Sigmoid colon (tissue), 7 donors: ENCODE data around the gene TRIM74. TPM values are rescaled to one million over a fixed set of nuclear protein-coding genes. Genes with fewer than 3 reads are reported as not detected.
"Not testable (repeated sequence)": the region's sequence is repeated elsewhere in the genome, so short reads cannot be mapped to it uniquely, and the experiment has no call there.

ENCODE experiments used
- DNase-seq: peaks from one replicate; pipeline ENCODE4 v3.0.0-alpha.2; 2019
- H3K27ac ChIP-seq, 4 donors: fragments of 200-600 bp; sonication (generic); one replicate each; pipeline ENCODE4 v1.5.1; 2016 to 2019; ENCODE audit warnings: mild to moderate bottlenecking in 1 of 4
- H3K27me3 ChIP-seq, 3 donors: fragments of 200-600 bp; sonication (generic); one replicate each; pipeline ENCODE4 v1.5.1; 2019; ENCODE audit warnings: mild to moderate bottlenecking in 1 of 3
- H3K36me3 ChIP-seq, 4 donors: fragments of 200-600 bp; sonication (generic); one replicate each; pipeline ENCODE4 v1.5.1; 2016 to 2019
- H3K4me1 ChIP-seq, 4 donors: fragments of 200-600 bp; sonication (generic); one replicate each; pipeline ENCODE4 v1.5.1; 2017 to 2019
- H3K4me3 ChIP-seq, 4 donors: fragments of 200-600 bp; sonication (generic); one replicate each; pipeline ENCODE4 v1.5.1; 2017 to 2019; ENCODE audit warnings: mild to moderate bottlenecking in 2 of 4, moderate library complexity in 1 of 4
- H3K9me3 ChIP-seq, 4 donors: fragments of 200-600 bp in 3 of 4; sonication (generic) in 3 of 4; one replicate each; pipeline versions ENCODE4 v1.5.1 to v1.6.1; 2013 to 2019
- CTCF ChIP-seq, 4 experiments: fragments of 450-650 bp in 3 of 4; fragments of 200-600 bp in 1 of 4; IDR thresholded peaks; one replicate each; pipeline ENCODE4 v1.5.1; 2016 to 2019; ENCODE audit warnings: antibody characterized with exemption in 4 of 4, mild to moderate bottlenecking in 3 of 4, moderate library complexity in 2 of 4
- WGBS, 2 donors: extraction: QIAGEN DNeasy Blood & Tissue Kit; methylation state at CpG; one replicate each; pipeline ENCODE4 v1.1.7; 2013; 5-methylcytosine and 5-hydroxymethylcytosine counted together
- intact Hi-C: fragments of 100-400 bp; cut with DNase I; formaldehyde crosslinking; loops from one replicate; pipeline ENCODE4 v1.15.1; 2023
- polyA plus RNA-seq, 3 donors: library from polyadenylated mRNA; stranded (reverse); fragments of 200-250 nt; gene quantifications; one replicate each; pipeline ENCODE4 v1.2.3, GENCODE V29; 2013
- total RNA-seq, 4 donors: library from RNA; depleted of rRNA; stranded (reverse); fragments of >200 nt; gene quantifications; one replicate each; pipeline ENCODE4 v1.1.0, GENCODE V29; 2016
- donor health status: healthy with polysubstance abuse.
- donor health status: Bipolar disorder and iron deficiency.
- donor health status: healthy.

TRIM74 gene
- total and polyA plus RNA-seq, 7 donors, result 0.38 TPM; not detected in 6

GRCh38 chr7:72949686-72950085, 19.6 kb downstream of the TRIM74 start:
- H3K27me3 ChIP-seq, DNase-seq, H3K4me3 ChIP-seq, intact Hi-C loops, H3K4me1 ChIP-seq, H3K27ac ChIP-seq, H3K9me3 ChIP-seq: not testable (repeated sequence)
- H3K36me3 ChIP-seq, result peaks cover 0 to 24% (median 0%) of the 10 kb centered on the region in 4 donors
- WGBS, 2 donors, result 86 to 94% methylated on average over 4 of the region's 6 CpGs

GRCh38 chr7:72949276-72949675, 20.0 kb downstream of the TRIM74 start:
- H3K27ac ChIP-seq, intact Hi-C loops: not testable (repeated sequence)
- 88 to 91% methylated on average over 9 of the region's 9 CpGs for WGBS, 2 donors

GRCh38 chr7:72948714-72949113, 20.6 kb downstream of the TRIM74 start:
- H3K27me3 ChIP-seq, H3K27ac ChIP-seq, H3K4me3 ChIP-seq, DNase-seq, H3K4me1 ChIP-seq, H3K9me3 ChIP-seq, intact Hi-C loops: not testable (repeated sequence)
- H3K36me3 ChIP-seq, result peaks cover 0 to 24% (median 0%) of the 10 kb centered on the region in 4 donors
- 90 to 91% methylated on average over 19 of the region's 23 CpGs for WGBS, 2 donors

More at GRCh38 chr7:72949276-72949675, 20.0 kb downstream of the TRIM74 start:
- not testable (repeated sequence) for DNase-seq, H3K9me3 ChIP-seq, H3K4me3 ChIP-seq, H3K4me1 ChIP-seq, H3K27me3 ChIP-seq
- H3K36me3 ChIP-seq, result peaks cover 0 to 24% (median 0%) of the 10 kb centered on the region in 4 donors

- peaks cover 0 to 29% (median 2%) of the 10 kb centered on the region in 4 donors for H3K36me3 ChIP-seq
- intact Hi-C loops, H3K4me3 ChIP-seq, H3K4me1 ChIP-seq, H3K9me3 ChIP-seq, H3K27ac ChIP-seq, H3K27me3 ChIP-seq, DNase-seq: not testable (repeated sequence)
- WGBS, 2 donors, result 84 to 89% methylated on average over 22 of the region's 22 CpGs
- peak in 1 of 4 experiments; percentile 14 for TF ChIP-seq CTCF (IDR thresholded peaks at IDR 0.05)
Observed at GRCh38 chr7:72946130-72946745, 23.0 kb downstream of the TRIM74 start.

- H3K27me3 ChIP-seq, H3K4me3 ChIP-seq, H3K27ac ChIP-seq, H3K4me1 ChIP-seq, DNase-seq, intact Hi-C loops, H3K9me3 ChIP-seq: not testable (repeated sequence)
- WGBS, 2 donors, result 91 to 93% methylated on average over 9 of the region's 9 CpGs
- H3K36me3 ChIP-seq, result peaks cover 0 to 29% (median 2%) of the 10 kb centered on the region in 4 donors
Observed at GRCh38 chr7:72945597-72945996, 23.7 kb downstream of the TRIM74 start.

GRCh38 chr7:72944937-72945336, 24.3 kb downstream of the TRIM74 start:
- DNase-seq, intact Hi-C loops, H3K27me3 ChIP-seq, H3K4me1 ChIP-seq, H3K9me3 ChIP-seq, H3K27ac ChIP-seq, H3K4me3 ChIP-seq: not testable (repeated sequence)
- H3K36me3 ChIP-seq, result peaks cover 0 to 30% (median 2%) of the 10 kb centered on the region in 4 donors
- WGBS, 2 donors, result 83 to 84% methylated on average over 10 of the region's 15 CpGs

- H3K9me3 ChIP-seq, H3K4me1 ChIP-seq, H3K27ac ChIP-seq, intact Hi-C loops, H3K4me3 ChIP-seq, H3K27me3 ChIP-seq, DNase-seq: not testable (repeated sequence)
- peaks cover 0 to 33% (median 14%) of the 10 kb centered on the region in 4 donors for H3K36me3 ChIP-seq
- 97% methylated on average over 25 of the region's 25 CpGs for WGBS, 2 donors
Observed at GRCh38 chr7:72942956-72943355, 26.3 kb downstream of the TRIM74 start.

GRCh38 chr7:72942022-72942705, 27.1 kb downstream of the TRIM74 start:
- H3K4me3 ChIP-seq, intact Hi-C loops, H3K27me3 ChIP-seq, H3K4me1 ChIP-seq, H3K27ac ChIP-seq, H3K9me3 ChIP-seq, DNase-seq: not testable (repeated sequence)
- WGBS, 2 donors, result 82 to 88% methylated on average over 7 to 8 of the region's 20 CpGs
- H3K36me3 ChIP-seq, result peaks cover 0 to 37% (median 14%) of the 10 kb centered on the region in 4 donors

GRCh38 chr7:72928216-72928615, 41.0 kb downstream of the TRIM74 start:
- H3K27me3 ChIP-seq, H3K9me3 ChIP-seq, H3K4me3 ChIP-seq, H3K27ac ChIP-seq, DNase-seq: not testable (repeated sequence)
- Histone ChIP-seq H3K36me3 (peaks cover 32 to 58% (median 36%) of the 10 kb centered on the region in 4 donors), H3K4me1 (peaks cover 0 to 24% (median 22%) of the 10 kb centered on the region in 4 donors)
- 93 to 94% methylated on average over 6 of the region's 6 CpGs for WGBS, 2 donors
- intact Hi-C loops, result loop anchor here (5.0 kb wide), 1 partner anchor 101 kb away; the partner anchor contains the start of gene TYW1B

- intact Hi-C loops, result loop anchor here (5.0 kb wide), 1 partner anchor 100 kb away; the partner anchor contains the start of gene TYW1B
- H3K9me3 ChIP-seq, H3K4me3 ChIP-seq, H3K27me3 ChIP-seq, H3K27ac ChIP-seq, DNase-seq: not testable (repeated sequence)
- H3K36me3 ChIP-seq, result peaks cover 32 to 58% (median 36%) of the 10 kb centered on the region in 4 donors
- WGBS, 2 donors, result 96 to 97% methylated on average over 6 of the region's 6 CpGs
- peaks cover 0 to 24% (median 22%) of the 10 kb centered on the region in 4 donors for H3K4me1 ChIP-seq
Observed at GRCh38 chr7:72927791-72928190, 41.5 kb downstream of the TRIM74 start.
